ENCODE measurements around the gene DIP2A.

DIP2A gene

DNA sequence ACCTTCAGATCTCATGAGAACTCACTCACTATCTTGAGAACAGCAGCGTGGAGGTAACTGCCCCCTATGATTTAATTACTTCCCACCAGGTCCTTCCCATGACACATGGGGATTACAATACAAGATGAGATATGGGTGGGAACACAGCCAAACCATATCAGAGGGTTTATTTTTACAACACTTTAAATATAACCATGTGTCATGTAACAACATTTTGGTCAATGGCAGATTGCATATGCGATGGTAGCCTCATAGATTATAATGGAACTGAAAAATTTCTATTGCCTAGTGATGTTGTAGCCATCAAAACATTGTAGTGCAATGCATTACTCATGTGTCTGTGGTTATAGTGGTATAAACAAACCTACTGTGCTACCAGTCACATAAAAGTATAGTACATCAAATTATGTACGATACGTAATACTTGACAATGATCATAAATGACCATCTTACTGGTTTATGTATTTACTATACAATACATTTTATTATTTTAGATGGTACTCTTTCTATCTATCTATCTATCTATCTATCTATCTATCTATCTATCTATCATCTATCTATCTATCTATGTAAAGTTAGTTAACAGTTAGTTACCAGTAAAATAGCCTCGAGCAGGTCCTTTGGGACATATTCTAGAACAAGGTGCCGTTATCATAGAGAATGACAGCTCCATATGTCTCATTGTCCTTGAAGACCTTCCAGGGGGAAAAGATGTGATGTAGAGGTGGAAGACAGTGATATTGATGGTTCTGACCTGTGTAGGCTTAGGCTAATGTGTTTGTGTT lies 158.8 kb downstream of the DIP2A start:
- DNase-seq (ENCODE audit: low read depth in 4 of 4, low spot score in 1 of 4) = no peak

DNA sequence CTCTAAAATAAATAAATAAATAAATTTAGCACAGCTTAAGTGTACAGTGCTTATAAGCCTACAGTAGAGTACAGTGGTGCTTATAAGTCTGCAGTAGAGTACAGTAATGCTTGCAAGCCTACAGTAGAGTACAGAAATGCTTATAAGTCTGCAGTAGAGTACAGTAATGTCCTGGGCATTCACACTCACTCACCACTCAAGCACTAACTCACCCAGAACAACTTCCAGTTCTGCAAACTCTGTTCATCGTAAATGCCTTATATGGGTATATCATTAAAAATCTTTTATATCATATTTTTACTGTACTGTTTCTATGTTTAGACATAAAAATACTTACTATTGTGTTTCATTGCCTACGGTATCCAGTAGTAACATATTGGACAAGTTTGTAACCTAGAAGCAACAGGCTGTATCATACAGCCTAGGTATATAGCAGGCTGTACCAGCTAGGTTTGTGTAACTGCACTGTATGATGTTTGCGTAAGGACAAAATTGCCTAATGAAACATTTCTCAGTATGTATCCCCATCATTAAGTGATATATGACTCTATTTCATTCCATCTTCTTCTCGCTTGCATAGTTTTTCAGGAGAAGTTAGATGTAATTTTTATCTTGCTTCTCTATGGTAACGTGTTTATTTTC lies 160.2 kb downstream of the DIP2A start:
- DNase-seq (ENCODE audit: low read depth in 4 of 4, low spot score in 1 of 4) = no peak

All from stimulated activated CD4-positive, alpha-beta T cell treated with anti-CD3 and anti-CD28 coated beads, Interleukin-1b, Interleukin-23, amount 100 ng/mL, for 24 hours (primary cell).